Caco-2 (cell line): ENCODE data around the gene SNPH. TPM values are rescaled to one million over a fixed set of nuclear protein-coding genes. Genes with fewer than 3 reads are reported as not detected.

Experiments used
- BruUV-seq: library from RNA; stranded (reverse); fragments of 400-500 nt; replicated peaks from 2 replicates; lab custom pipeline; 2021; lab: Mats Ljungman, UMichigan
- CTCF ChIA-PET: fragments of 300-600 bp; sonication (Branson Sonifier 250); formaldehyde crosslinking; loops from one replicate; lab custom pipeline; 2022; ENCODE audit warnings: antibody characterized with exemption; lab: Charles Lee
- POLR2A ChIA-PET: fragments of 300-600 bp; sonication (Branson Sonifier 250); formaldehyde crosslinking; loops from one replicate; lab custom pipeline; 2022; ENCODE audit warnings: antibody characterized with exemption; lab: Charles Lee
- DNase-seq, 2 experiments: peaks; one replicate each; pipeline versions ENCODE4 v3.0.0 to v3.0.0-alpha.2; 2020 to 2022
- H3K27me3 ChIP-seq: replicated peaks from 2 replicates; pipeline ENCODE4 v1.6.0; 2011; ENCODE audit warnings: low read length; ENCODE audit not compliant: control insufficient read depth, insufficient read depth
- H3K36me3 ChIP-seq: 2 replicates; pipeline ENCODE4 v1.5.1; 2011; ENCODE audit warnings: low read length; ENCODE audit not compliant: control insufficient read depth, insufficient read depth
- H3K4me1 ChIP-seq: fragments of 250-450 bp; sonication (Bioruptor Pico); 2 replicates; pipeline ENCODE4 v1.5.1; 2020; ENCODE audit warnings: mild to moderate bottlenecking
- H3K4me3 ChIP-seq: 2 replicates; pipeline ENCODE4 v1.5.1; 2011; ENCODE audit warnings: low read depth, mild to moderate bottlenecking, control low read depth, low read length
- H3K9me3 ChIP-seq: fragments of 250-450 bp; sonication (Bioruptor Pico); 2 replicates; pipeline ENCODE4 v1.5.1; 2020; ENCODE audit warnings: mild to moderate bottlenecking, moderate library complexity
- H3K27ac Mint-ChIP-seq: one replicate; pipeline ENCODE4 v1.8.0; 2022; ENCODE audit warnings: mixed read lengths; ENCODE audit not compliant: unreplicated experiment
- H3K27me3 Mint-ChIP-seq: one replicate; pipeline ENCODE4 v1.8.0; 2022; ENCODE audit warnings: mixed read lengths; ENCODE audit not compliant: insufficient read depth, unreplicated experiment
- H3K36me3 Mint-ChIP-seq: one replicate; pipeline ENCODE4 v1.8.0; 2022; ENCODE audit warnings: mild to moderate bottlenecking, mixed read lengths; ENCODE audit not compliant: insufficient read depth, unreplicated experiment
- H3K4me1 Mint-ChIP-seq: one replicate; pipeline ENCODE4 v1.8.0; 2022; ENCODE audit warnings: low read depth, mixed read lengths; ENCODE audit not compliant: unreplicated experiment
- H3K4me3 Mint-ChIP-seq: one replicate; pipeline ENCODE4 v1.8.0; 2022; ENCODE audit warnings: mild to moderate bottlenecking, moderate library complexity, mixed read lengths; ENCODE audit not compliant: unreplicated experiment
- H3K9me3 Mint-ChIP-seq: one replicate; pipeline ENCODE4 v1.8.0; 2022; ENCODE audit warnings: mixed read lengths; ENCODE audit not compliant: unreplicated experiment
- CTCF ChIP-seq, 2 experiments: fragments of 200-600 bp in 1 of 2; IDR thresholded peaks; 1 replicate in 1 of 2; 2 replicates in 1 of 2; pipeline versions ENCODE4 v1.5.1 to v1.8.0; 2011 to 2022; ENCODE audit warnings: antibody characterized with exemption in 1 of 2, control low read depth in 1 of 2, inconsistent platforms in 1 of 2, low read depth in 1 of 2, low read length in 1 of 2, mild to moderate bottlenecking in 1 of 2, moderate library complexity in 1 of 2; ENCODE audit not compliant: insufficient read depth in 1 of 2, severe bottlenecking in 1 of 2, unreplicated experiment in 1 of 2
- intact Hi-C: fragments of 100-400 bp; cut with micrococcal nuclease; formaldehyde crosslinking; loops from one replicate; pipeline ENCODE4 v1.10.0; 2022; ENCODE audit not compliant: unreplicated experiment
- total RNA-seq: library from RNA; stranded (reverse); gene quantifications from 2 replicates; pipeline ENCODE4 v1.2.3, GENCODE V29; 2022

The SNPH gene
- total RNA-seq, 1 experiment from 2014 or later: 0.36 TPM

DNA sequence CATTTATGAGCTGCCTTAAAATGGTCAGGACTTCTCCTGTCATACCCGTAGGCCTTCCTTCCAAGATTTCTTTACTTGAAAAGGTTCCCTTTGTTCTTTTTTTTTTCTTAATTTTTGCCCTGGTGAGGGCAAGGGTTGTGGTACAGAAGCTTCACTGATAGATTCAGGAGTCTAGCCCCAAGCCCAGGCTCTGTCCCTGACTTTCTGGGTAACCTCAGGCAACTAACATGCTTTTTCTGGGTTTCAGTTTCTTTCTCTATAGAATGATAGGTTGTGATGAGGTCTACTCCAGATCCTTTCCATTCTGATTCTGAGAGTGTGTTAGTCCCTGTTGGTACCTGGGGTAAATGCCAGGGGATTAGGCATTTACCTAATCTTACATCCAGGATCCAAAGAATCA is 21.2 kb downstream of the SNPH start:
- TF ChIP-seq CTCF (IDR thresholded peaks at IDR 0.05; ENCODE audit: insufficient read depth in 1 of 2, low read depth in 1 of 2, low read length in 1 of 2, severe bottlenecking in 1 of 2, unreplicated experiment in 1 of 2): no peak
- Mint-ChIP-seq H3K4me1 (no peaks in the 10 kb centered on the region), H3K27ac (no peak overlapping the region), H3K36me3 (no peaks in the 10 kb centered on the region), H3K4me3 (no peak overlapping the region), H3K27me3 (peaks cover 13% of the 10 kb centered on the region), H3K9me3 (no peaks in the 10 kb centered on the region)
- 0 out of 2 replicates have a peak, but pooled peaks cover 2% of the 10 kb centered on the region for H3K27me3 ChIP-seq
- H3K4me3 ChIP-seq: no peak overlapping the region
- ChIA-PET CTCF (no interaction called here), POLR2A (no interaction called here)
- H3K9me3 ChIP-seq: no peaks in the 10 kb centered on the region
- no TSS peak for BruUV-seq
- intact Hi-C loops: no loop called here
- H3K36me3 ChIP-seq: no peaks in the 10 kb centered on the region
- no peak for DNase-seq
- H3K4me1 ChIP-seq: no peaks in the 10 kb centered on the region

DNA sequence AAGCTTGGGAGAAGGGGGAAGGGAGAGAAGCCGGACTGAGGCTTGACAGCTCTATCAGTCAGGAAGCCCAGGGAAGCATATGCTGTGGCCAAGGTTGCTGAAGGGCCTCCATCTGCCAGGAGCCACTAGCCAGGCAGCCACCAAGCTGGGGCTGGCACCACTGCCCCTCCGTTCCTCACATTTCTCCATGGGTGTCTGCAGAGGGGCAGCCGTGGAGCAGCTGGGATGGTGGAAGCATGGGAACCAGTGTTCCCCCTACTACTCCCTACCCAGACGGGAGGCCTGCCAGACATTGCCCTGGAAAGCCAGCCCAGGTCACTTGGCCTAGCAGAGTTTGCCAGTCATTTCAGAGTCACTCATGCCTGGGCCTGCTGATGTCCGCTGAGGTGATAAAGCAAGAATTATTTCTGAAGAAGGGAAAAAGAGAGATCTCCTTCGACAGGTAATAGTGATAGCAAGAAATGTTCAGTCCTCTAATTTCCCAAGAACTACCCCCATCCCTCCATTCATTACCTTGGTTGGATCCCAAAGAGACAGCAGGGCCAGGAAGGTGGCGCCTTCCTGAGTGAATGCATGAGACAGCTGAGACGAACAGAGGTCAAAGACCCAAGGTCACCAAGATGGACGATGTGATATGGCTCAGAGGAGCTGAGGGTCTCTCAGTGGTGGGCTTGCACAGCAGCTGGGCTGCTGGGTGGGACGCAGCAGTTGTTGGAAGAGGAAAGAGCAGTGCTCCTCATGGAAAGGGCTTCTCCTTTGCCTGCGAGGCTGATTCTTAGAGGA is 21.9 kb downstream of the SNPH start:
- no peaks in the 10 kb centered on the region for H3K36me3 Mint-ChIP-seq
- H3K27me3 Mint-ChIP-seq: peaks cover 18% of the 10 kb centered on the region
- no peak overlapping the region for H3K4me3 Mint-ChIP-seq
- no peak for TF ChIP-seq CTCF (IDR thresholded peaks at IDR 0.05; ENCODE audit: insufficient read depth in 1 of 2, low read depth in 1 of 2, low read length in 1 of 2, severe bottlenecking in 1 of 2, unreplicated experiment in 1 of 2)
- H3K4me1 Mint-ChIP-seq: no peaks in the 10 kb centered on the region
- CTCF ChIA-PET: no interaction called here
- POLR2A ChIA-PET: no interaction called here
- H3K27ac Mint-ChIP-seq: no peak overlapping the region
- no peaks in the 10 kb centered on the region for H3K9me3 Mint-ChIP-seq
- no TSS peak for BruUV-seq
- no peak overlapping the region for H3K4me3 ChIP-seq
- no peaks in the 10 kb centered on the region for H3K4me1 ChIP-seq
- no peak for DNase-seq
- no peaks in the 10 kb centered on the region for H3K9me3 ChIP-seq
- intact Hi-C loops: no loop called here
- 0 out of 2 replicates have a peak, but pooled peaks cover 2% of the 10 kb centered on the region for H3K27me3 ChIP-seq
- no peaks in the 10 kb centered on the region for H3K36me3 ChIP-seq

GRCh38 chr20:1291191-1291741 is 25.2 kb downstream of the SNPH start:
- H3K4me1 Mint-ChIP-seq: no peaks in the 10 kb centered on the region
- no peaks in the 10 kb centered on the region for H3K9me3 Mint-ChIP-seq
- intact Hi-C loops: no loop called here
- TF ChIP-seq CTCF (IDR thresholded peaks at IDR 0.05; ENCODE audit: insufficient read depth in 1 of 2, low read depth in 1 of 2, low read length in 1 of 2, severe bottlenecking in 1 of 2, unreplicated experiment in 1 of 2): no peak
- ChIA-PET CTCF (no interaction called here), POLR2A (no interaction called here)
- H3K27me3 ChIP-seq: 0 out of 2 replicates have a peak, but pooled peaks cover 2% of the 10 kb centered on the region
- H3K4me1 ChIP-seq: no peaks in the 10 kb centered on the region
- no peaks in the 10 kb centered on the region for H3K36me3 Mint-ChIP-seq
- no peak overlapping the region for H3K27ac Mint-ChIP-seq
- DNase-seq: no peak
- no peaks in the 10 kb centered on the region for H3K9me3 ChIP-seq
- peaks cover 11% of the 10 kb centered on the region for H3K27me3 Mint-ChIP-seq
- no peaks in the 10 kb centered on the region for H3K36me3 ChIP-seq
- BruUV-seq: no TSS peak
- H3K4me3 Mint-ChIP-seq: no peak overlapping the region
- H3K4me3 ChIP-seq: no peak overlapping the region
